NB4 (cell line): ENCODE measurements around the gene NRN1.

ENCODE experiments used
- MYC ChIP-seq: IDR thresholded peaks from 2 replicates; pipeline ENCODE4 v1.6.1; 2011; ENCODE audit warnings: low read depth, low read length
- POLR2A ChIP-seq: IDR thresholded peaks from 2 replicates; pipeline ENCODE4 v1.6.1; 2011; ENCODE audit warnings: mild to moderate bottlenecking; ENCODE audit not compliant: insufficient read length; ENCODE audit errors: extremely low read depth
- TF ChIP-seq, protein P1 (sequence below): IDR thresholded peaks from one replicate; pipeline ENCODE4 v1.5.1; 2012; ENCODE audit warnings: low read depth, low read length
- TF ChIP-seq, protein P2 (sequence below): IDR thresholded peaks from 2 replicates; pipeline ENCODE4 v1.6.1; 2011; ENCODE audit warnings: low read depth, low read length

DNA sequence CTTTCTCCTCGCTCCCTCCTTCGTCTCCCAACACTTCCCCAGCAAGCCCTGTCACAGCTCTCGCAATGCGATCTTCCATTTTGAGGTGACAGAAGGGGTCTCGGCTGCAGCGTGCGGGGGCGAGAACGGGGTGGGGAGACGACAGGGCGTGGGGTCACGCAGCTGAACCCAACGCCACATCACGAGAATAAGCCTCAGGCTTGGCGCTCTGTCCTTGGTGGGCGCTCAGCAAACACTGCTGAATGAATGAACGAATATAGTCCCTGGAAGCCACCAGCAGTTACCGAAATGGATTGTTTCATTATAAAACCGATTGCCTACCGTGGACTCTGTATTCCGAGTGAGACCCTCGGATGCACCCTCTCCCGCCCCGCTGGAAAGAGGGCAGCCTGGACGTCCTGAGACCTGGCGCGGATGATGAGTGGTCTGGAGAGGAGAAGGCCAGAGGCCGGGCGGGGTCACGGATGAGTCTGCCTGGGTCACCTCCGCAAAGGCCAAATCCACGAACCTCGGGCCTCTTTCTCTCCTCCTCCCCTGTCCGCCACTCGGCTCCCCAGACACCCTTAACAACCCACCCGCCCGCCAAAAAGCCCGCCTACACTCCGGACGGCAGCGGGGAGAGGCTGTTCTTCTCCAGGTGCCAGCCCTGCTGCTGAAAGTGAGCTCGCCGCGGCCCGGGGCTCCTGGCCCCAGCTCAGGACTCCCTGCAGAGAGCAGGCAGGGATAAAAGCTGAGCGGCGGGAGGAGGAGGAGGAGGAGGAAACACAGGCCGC lies 3.7 kb downstream of the NRN1 start:
- TF ChIP-seq POLR2A (no peak), MYC (no peak)
- TF ChIP-seq, protein P1, sequence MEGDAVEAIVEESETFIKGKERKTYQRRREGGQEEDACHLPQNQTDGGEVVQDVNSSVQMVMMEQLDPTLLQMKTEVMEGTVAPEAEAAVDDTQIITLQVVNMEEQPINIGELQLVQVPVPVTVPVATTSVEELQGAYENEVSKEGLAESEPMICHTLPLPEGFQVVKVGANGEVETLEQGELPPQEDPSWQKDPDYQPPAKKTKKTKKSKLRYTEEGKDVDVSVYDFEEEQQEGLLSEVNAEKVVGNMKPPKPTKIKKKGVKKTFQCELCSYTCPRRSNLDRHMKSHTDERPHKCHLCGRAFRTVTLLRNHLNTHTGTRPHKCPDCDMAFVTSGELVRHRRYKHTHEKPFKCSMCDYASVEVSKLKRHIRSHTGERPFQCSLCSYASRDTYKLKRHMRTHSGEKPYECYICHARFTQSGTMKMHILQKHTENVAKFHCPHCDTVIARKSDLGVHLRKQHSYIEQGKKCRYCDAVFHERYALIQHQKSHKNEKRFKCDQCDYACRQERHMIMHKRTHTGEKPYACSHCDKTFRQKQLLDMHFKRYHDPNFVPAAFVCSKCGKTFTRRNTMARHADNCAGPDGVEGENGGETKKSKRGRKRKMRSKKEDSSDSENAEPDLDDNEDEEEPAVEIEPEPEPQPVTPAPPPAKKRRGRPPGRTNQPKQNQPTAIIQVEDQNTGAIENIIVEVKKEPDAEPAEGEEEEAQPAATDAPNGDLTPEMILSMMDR = no peak
- TF ChIP-seq, protein P2, sequence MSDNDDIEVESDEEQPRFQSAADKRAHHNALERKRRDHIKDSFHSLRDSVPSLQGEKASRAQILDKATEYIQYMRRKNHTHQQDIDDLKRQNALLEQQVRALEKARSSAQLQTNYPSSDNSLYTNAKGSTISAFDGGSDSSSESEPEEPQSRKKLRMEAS = no peak
